ENCODE measurements around the gene AHNAK.

DNA sequence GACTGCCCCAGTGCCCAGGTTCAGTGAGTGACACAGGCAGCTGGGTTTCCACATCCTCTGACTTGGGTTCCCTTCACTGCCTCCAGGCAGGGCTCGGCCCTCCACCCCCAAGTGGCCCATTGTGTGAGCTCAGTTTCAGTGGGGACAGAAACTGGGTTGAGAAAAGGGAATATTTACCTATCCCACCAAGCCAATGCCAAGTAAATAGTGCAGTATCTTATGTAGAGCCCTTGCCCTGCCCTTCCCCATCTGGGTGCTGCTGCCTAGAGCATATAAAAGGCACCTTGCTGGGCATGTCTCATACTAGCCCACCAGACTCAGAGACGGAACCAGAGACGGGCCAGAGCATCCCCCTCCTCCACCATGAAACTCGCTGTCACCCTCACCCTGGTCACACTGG is 127.9 kb downstream of the AHNAK start, which contains the start of gene SCGB1A1:
- TF ChIP-seq RAD21 (IDR thresholded peaks at IDR 0.05; ENCODE audit: low read depth), result no peak
- no peak for TF ChIP-seq REST (IDR thresholded peaks at IDR 0.05; ENCODE audit: low read depth)
- TF ChIP-seq CREB1 (IDR thresholded peaks at IDR 0.05; ENCODE audit: low read depth), result no peak
- no peak for TF ChIP-seq EGR1 (IDR thresholded peaks at IDR 0.05)
- no peak for TF ChIP-seq FOXM1 (IDR thresholded peaks at IDR 0.05; ENCODE audit: borderline replicate concordance, low read depth)
- TF ChIP-seq YY1 (IDR thresholded peaks at IDR 0.05; ENCODE audit: low read depth), result no peak
- no peak for TF ChIP-seq EP300 (IDR thresholded peaks at IDR 0.05; ENCODE audit: borderline replicate concordance)

All from Ishikawa (cell line).